ENCODE results near the gene SLC29A3.

SLC29A3 gene

GRCh38 chr10:71331736-71332135, 12.7 kb downstream of the SLC29A3 start:
- H3K4me3 ChIP-seq (ENCODE audit: low read length), result no peak overlapping the region
- DNase-seq (ENCODE audit: low read depth), result peak; percentile 37
- TF ChIP-seq CTCF (IDR thresholded peaks at IDR 0.05; ENCODE audit: insufficient read depth, low read depth, low read length, missing control alignments), result no peak

- H3K4me3 ChIP-seq (ENCODE audit: low read length), result no peak overlapping the region
- DNase-seq (ENCODE audit: low read depth), result no peak
- TF ChIP-seq CTCF (IDR thresholded peaks at IDR 0.05; ENCODE audit: insufficient read depth, low read depth, low read length, missing control alignments), result no peak
Measured at GRCh38 chr10:71332466-71332865, 13.4 kb downstream of the SLC29A3 start.

- no peak for TF ChIP-seq CTCF (IDR thresholded peaks at IDR 0.05; ENCODE audit: insufficient read depth, low read depth, low read length, missing control alignments)
- peak; percentile 91 for DNase-seq (ENCODE audit: low read depth)
- no peak overlapping the region for H3K4me3 ChIP-seq (ENCODE audit: low read length)
Measured at GRCh38 chr10:71333129-71333887, 14.2 kb downstream of the SLC29A3 start.

- no peak overlapping the region for H3K4me3 ChIP-seq (ENCODE audit: low read length)
- TF ChIP-seq CTCF (IDR thresholded peaks at IDR 0.05; ENCODE audit: insufficient read depth, low read depth, low read length, missing control alignments), result no peak
Measured at GRCh38 chr10:71334221-71334791, 15.2 kb downstream of the SLC29A3 start.

GRCh38 chr10:71335173-71335708, 16.2 kb downstream of the SLC29A3 start:
- no peak for TF ChIP-seq CTCF (IDR thresholded peaks at IDR 0.05; ENCODE audit: insufficient read depth, low read depth, low read length, missing control alignments)
- DNase-seq (ENCODE audit: low read depth), result no peak
- no peak overlapping the region for H3K4me3 ChIP-seq (ENCODE audit: low read length)

More at GRCh38 chr10:71334221-71334791, 15.2 kb downstream of the SLC29A3 start:
- DNase-seq (ENCODE audit: low read depth), result no peak

GRCh38 chr10:71336632-71337031, 17.6 kb downstream of the SLC29A3 start:
- DNase-seq (ENCODE audit: low read depth), result no peak
- H3K4me3 ChIP-seq (ENCODE audit: low read length), result no peak overlapping the region
- TF ChIP-seq CTCF (IDR thresholded peaks at IDR 0.05; ENCODE audit: insufficient read depth, low read depth, low read length, missing control alignments), result no peak

Measured in epithelial cell of esophagus (primary cell).